Heart left ventricle (tissue), 16 donors: ENCODE results near the gene MSI2. TPM values are rescaled to one million over a fixed set of nuclear protein-coding genes. Genes with fewer than 3 reads are reported as not detected.

Experiments used
- ATAC-seq, 4 donors: fragments of 200-7000 bp; cut with Tn5 transposase; one replicate each; pipeline ENCODE4 v1.9.1; 2020 to 2022; ENCODE audit warnings: moderate library complexity in 4 of 4, mild to moderate bottlenecking in 3 of 4, moderate number of reproducible peaks in 1 of 4
- DNase-seq, 5 donors: peaks; one replicate each; pipeline ENCODE4 v3.0.0-alpha.2; 2020
- H3K27ac ChIP-seq, 12 donors: fragments of 200-600 bp; sonication (generic) in 4 of 12; one replicate each; pipeline versions ENCODE4 v1.5.0 to v1.8.0; 2016 to 2022; ENCODE audit warnings: mild to moderate bottlenecking in 2 of 12
- H3K27me3 ChIP-seq, 9 donors: fragments of 200-600 bp; sonication (generic) in 2 of 9; one replicate each; pipeline versions ENCODE4 v1.5.1 to v1.8.0; 2016 to 2022; ENCODE audit warnings: mild to moderate bottlenecking in 3 of 9
- H3K36me3 ChIP-seq, 9 donors: fragments of 200-600 bp; sonication (generic) in 2 of 9; one replicate each; pipeline versions ENCODE4 v1.5.0 to v1.8.0; 2018 to 2022; ENCODE audit warnings: mild to moderate bottlenecking in 2 of 9
- H3K4me1 ChIP-seq, 12 donors: fragments of 200-600 bp; sonication (generic) in 4 of 12; one replicate each; pipeline versions ENCODE4 v1.5.0 to v1.8.0; 2016 to 2022; ENCODE audit warnings: mild to moderate bottlenecking in 3 of 12
- H3K4me3 ChIP-seq, 12 donors: fragments of 200-600 bp; sonication (generic) in 4 of 12; one replicate each; pipeline versions ENCODE4 v1.5.0 to v1.8.0; 2017 to 2022; ENCODE audit warnings: mild to moderate bottlenecking in 9 of 12, moderate library complexity in 4 of 12
- H3K9me3 ChIP-seq, 12 donors: fragments of 200-600 bp; sonication (generic) in 4 of 12; one replicate each; pipeline versions ENCODE4 v1.5.0 to v1.8.0; 2016 to 2022; ENCODE audit warnings: mild to moderate bottlenecking in 1 of 12
- POLR2A ChIP-seq, 2 donors: fragments of 450-650 bp; IDR thresholded peaks; one replicate each; pipeline ENCODE4 v1.6.1; 2017; ENCODE audit warnings: antibody characterized with exemption in 2 of 2, mild to moderate bottlenecking in 2 of 2, moderate library complexity in 2 of 2
- WGBS, 4 donors: extraction: QIAGEN DNeasy Blood & Tissue Kit in 2 of 4; methylation state at CpG; one replicate each; pipeline versions ENCODE4 v1.1.5 to v1.1.7; 2013 to 2018; 5-methylcytosine and 5-hydroxymethylcytosine counted together
- intact Hi-C, 10 donors: fragments of 100-400 bp; cut with DNase I; formaldehyde crosslinking; loops; one replicate each; pipeline versions ENCODE4 v1.11.1 to v1.14.2; 2022
- polyA plus RNA-seq, 2 donors: library from polyadenylated mRNA; stranded (reverse); fragments of 200-250 nt; gene quantifications; one replicate each; pipeline ENCODE4 v1.2.3, GENCODE V29; 2013
- total RNA-seq, 9 donors: library from RNA; depleted of rRNA in 2 of 9; stranded (reverse); fragments of >200 nt in 2 of 9; fragmentation: NEBNext Ultra II Directional in 3 of 9; extraction: Animal tissue kit (Norgen Biotek cat#: 25700) in 3 of 9; gene quantifications; one replicate each; pipeline versions ENCODE4 v1.1.0 to v1.2.4, GENCODE V29; 2016 to 2023
- TF ChIP-seq, protein P1 (sequence below), 12 donors: fragments of 200-600 bp; sonication (generic) in 4 of 12; IDR thresholded peaks; one replicate each; pipeline versions ENCODE4 v1.5.0 to v1.8.0; 2018 to 2022; ENCODE audit warnings: antibody characterized with exemption in 12 of 12, mild to moderate bottlenecking in 5 of 12
- donor health status: ischemic (EF 13 %, LVEDD 7.1; RV severe dilation, severe dysfunction).
- donor health status: healthy with polysubstance abuse.
- donor health status: DM: no; HTN: yes; CAD: no.
- donor health status: DM: no; HTN: no; CAD: no.
- donor health status: ischemic (EF 25% LVEDD 6.9; RV normal size, moderate dysfunction).
- donor health status: ischemic (EF 25% LVEDD 5.7; RV mildly dilated, moderate dysfunction).
- donor health status: healthy.
- donor health status: DM: yes; HTN: yes; CAD: no.
- donor health status: ischemic (EF 35%, LVEDD 5.7; RV mildly dilated, moderate dysfunction).
- donor health status: nonischemic (EF 11% LVEDD 7.7; RV severe dilation, severe dysfunction).
- donor health status: DM: yes; HTN: yes; CAD: no.
- donor health status: PGD.
- donor health status: ischemic (EF 29% LVEDD 5.4; RV normal size, mild dysfunction).
- donor health status: nonischemic (EF 23%, LVEDD 6.1; RV moderate dilation, normal function).

The MSI2 gene
- total and polyA plus RNA-seq, 11 donors = 35.9 to 120 (median 104) TPM

DNA sequence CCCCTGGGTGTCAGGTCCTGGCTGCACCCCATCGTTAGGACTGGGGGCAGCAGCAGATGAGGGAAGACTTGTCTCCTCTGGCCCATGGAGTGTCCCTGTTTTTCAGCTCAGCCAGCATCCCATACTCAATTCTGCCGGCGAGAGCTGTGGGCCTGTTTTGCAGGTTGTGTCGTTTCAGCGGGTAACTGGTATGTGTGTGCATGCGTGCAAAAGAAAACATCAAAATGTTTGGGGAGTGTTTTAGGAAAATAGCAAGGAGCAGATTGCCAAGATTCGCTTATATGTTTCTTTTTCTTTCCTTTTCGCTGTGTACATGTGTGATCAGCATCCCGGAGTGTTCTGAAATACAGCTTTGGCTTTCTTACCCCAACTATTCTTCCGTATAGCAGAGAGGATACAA lies 34.7 kb downstream of the MSI2 start:
- DNase-seq (no peak), ATAC-seq (no peak)
- Histone ChIP-seq H3K4me3 (no peak overlapping the region), H3K4me1 (peaks cover 0 to 72% (median 30%) of the 10 kb centered on the region in 12 donors), H3K27ac (no peak overlapping the region), H3K27me3 (no peaks in the 10 kb centered on the region), H3K36me3 (peaks cover 0 to 4% (median 0%) of the 10 kb centered on the region in 9 donors), H3K9me3 (no peaks in the 10 kb centered on the region)
- WGBS, 4 donors = 88 to 93% (median 92%) methylated on average over 10 of the region's 10 CpGs
- TF ChIP-seq, protein P1, sequence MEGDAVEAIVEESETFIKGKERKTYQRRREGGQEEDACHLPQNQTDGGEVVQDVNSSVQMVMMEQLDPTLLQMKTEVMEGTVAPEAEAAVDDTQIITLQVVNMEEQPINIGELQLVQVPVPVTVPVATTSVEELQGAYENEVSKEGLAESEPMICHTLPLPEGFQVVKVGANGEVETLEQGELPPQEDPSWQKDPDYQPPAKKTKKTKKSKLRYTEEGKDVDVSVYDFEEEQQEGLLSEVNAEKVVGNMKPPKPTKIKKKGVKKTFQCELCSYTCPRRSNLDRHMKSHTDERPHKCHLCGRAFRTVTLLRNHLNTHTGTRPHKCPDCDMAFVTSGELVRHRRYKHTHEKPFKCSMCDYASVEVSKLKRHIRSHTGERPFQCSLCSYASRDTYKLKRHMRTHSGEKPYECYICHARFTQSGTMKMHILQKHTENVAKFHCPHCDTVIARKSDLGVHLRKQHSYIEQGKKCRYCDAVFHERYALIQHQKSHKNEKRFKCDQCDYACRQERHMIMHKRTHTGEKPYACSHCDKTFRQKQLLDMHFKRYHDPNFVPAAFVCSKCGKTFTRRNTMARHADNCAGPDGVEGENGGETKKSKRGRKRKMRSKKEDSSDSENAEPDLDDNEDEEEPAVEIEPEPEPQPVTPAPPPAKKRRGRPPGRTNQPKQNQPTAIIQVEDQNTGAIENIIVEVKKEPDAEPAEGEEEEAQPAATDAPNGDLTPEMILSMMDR (IDR thresholded peaks at IDR 0.05) = no peak
- TF ChIP-seq POLR2A (IDR thresholded peaks at IDR 0.05) = no peak
- intact Hi-C loops = no loop called here

DNA sequence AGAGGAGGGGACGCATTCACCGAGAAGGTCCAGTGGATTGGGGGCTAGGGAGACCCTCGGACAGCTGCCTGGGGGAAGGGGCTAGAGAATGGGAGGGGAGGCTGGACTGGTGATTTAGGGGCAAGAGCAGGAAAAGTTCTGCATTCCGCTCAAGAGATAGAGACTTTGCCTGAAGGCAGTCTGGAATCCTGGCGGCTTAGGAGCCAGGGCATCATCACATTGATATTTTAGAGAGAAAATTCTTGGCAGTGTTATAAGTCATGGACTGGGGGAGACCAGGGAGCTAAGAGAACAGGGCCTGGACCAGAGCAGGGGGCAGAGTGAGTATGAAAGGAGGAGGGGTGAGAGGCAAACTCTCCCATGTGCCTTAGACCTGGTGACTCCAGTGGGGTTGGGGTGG lies 35.8 kb downstream of the MSI2 start:
- 93 to 99% (median 94%) methylated on average over 5 of the region's 5 CpGs for WGBS, 4 donors
- no peak for TF ChIP-seq POLR2A (IDR thresholded peaks at IDR 0.05)
- TF ChIP-seq, protein P1 (IDR thresholded peaks at IDR 0.05) = no peak
- no peak for DNase-seq
- H3K4me3 ChIP-seq = no peak overlapping the region
- ATAC-seq = no peak
- no peak overlapping the region for H3K27ac ChIP-seq
- H3K9me3 ChIP-seq = no peaks in the 10 kb centered on the region
- intact Hi-C loops = no loop called here
- peaks cover 0 to 1% (median 0%) of the 10 kb centered on the region in 9 donors for H3K36me3 ChIP-seq
- H3K27me3 ChIP-seq = no peaks in the 10 kb centered on the region
- H3K4me1 ChIP-seq = peaks cover 0 to 65% (median 28%) of the 10 kb centered on the region in 12 donors

DNA sequence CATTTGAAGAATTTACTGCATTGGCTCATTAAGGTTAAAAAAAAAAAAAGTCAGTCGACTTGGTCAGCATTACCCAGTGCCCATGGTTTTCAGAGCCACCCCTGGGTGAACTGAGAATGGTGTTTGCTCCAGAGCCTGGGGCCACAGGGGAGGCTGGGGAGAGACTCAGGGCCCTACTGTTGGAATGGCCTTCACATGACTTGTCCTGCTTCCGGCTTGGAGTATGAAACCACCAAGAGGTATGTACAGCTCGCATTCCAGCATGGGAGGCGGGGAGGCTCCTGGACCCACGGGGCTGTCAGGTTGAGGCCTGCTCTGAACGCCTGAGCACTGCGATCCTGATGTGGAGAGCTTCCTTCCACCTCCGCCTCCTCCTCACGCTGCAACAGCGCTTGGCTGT lies 36.8 kb downstream of the MSI2 start:
- peaks cover 0 to 8% (median 0%) of the 10 kb centered on the region in 9 donors for H3K36me3 ChIP-seq
- peaks cover 0 to 3% (median 0%) of the 10 kb centered on the region in 12 donors for H3K9me3 ChIP-seq
- TF ChIP-seq POLR2A (IDR thresholded peaks at IDR 0.05) = no peak
- TF ChIP-seq, protein P1 (IDR thresholded peaks at IDR 0.05) = no peak
- intact Hi-C loops = no loop called here
- ATAC-seq (peak in 2 of 4 donors; percentile 11 to 48), DNase-seq (peak in 3 of 5 donors; percentile 31 to 34 (median 34))
- no peak overlapping the region for H3K4me3 ChIP-seq
- WGBS, 4 donors = 69 to 79% (median 72%) methylated on average over 10 of the region's 10 CpGs
- no peaks in the 10 kb centered on the region for H3K27me3 ChIP-seq
- peaks cover 0 to 56% (median 28%) of the 10 kb centered on the region in 12 donors for H3K4me1 ChIP-seq
- peak overlapping the region in 1 of 12 donors; percentile 7 for H3K27ac ChIP-seq

DNA sequence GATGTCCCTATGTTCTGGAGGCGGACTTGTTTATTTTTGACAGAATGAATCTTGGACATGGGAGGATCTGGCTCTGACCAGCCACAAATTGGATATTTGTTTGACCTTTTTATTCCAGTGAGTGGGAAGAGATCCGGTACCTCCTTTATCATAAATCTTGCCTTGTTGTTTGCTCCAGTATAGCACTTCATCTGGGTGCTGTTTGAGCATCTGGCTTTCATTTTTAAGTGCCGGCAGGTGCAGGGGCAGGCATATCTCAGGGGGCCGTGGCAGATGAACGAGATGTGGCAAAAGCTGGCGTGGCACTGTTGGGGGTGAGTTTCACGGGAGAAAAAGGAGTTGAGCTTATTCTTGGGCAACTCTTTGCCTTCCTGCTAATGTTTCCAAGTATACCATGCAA lies 37.8 kb downstream of the MSI2 start:
- 76 to 85% (median 80%) methylated on average over 7 of the region's 7 CpGs for WGBS, 4 donors
- Histone ChIP-seq H3K4me3 (no peak overlapping the region), H3K27ac (peak overlapping the region in 2 of 12 donors; percentile 67 to 69), H3K27me3 (no peaks in the 10 kb centered on the region), H3K36me3 (peaks cover 0 to 17% (median 0%) of the 10 kb centered on the region in 9 donors), H3K4me1 (peaks cover 0 to 45% (median 20%) of the 10 kb centered on the region in 12 donors), H3K9me3 (peaks cover 0 to 9% (median 0%) of the 10 kb centered on the region in 12 donors)
- intact Hi-C loops = no loop called here
- DNase-seq = no peak
- TF ChIP-seq, protein P1 (IDR thresholded peaks at IDR 0.05) = no peak
- no peak for TF ChIP-seq POLR2A (IDR thresholded peaks at IDR 0.05)
- ATAC-seq = no peak
